Measurements from ENCODE around the gene IPMK. TPM values are rescaled to one million over a fixed set of nuclear protein-coding genes. Genes with fewer than 3 reads are reported as not detected.
A peak's percentile ranks its signal among the peaks of the same experiment; 100 is the strongest.
"Not testable (repeated sequence)": the region's sequence is repeated elsewhere in the genome, so short reads cannot be mapped to it uniquely, and the experiment has no call there.

Gene IPMK
- total RNA-seq, 1 experiment from 2014 or later: 15.8 TPM

GRCh38 chr10:58256013-58256780 is 11.5 kb downstream of the IPMK start:
- not testable (repeated sequence) for DNase-seq; H3K4me3 ChIP-seq (ENCODE audit: insufficient read depth, low read depth, low read length); H3K36me3 ChIP-seq (replicated peaks; ENCODE audit: control insufficient read depth, insufficient read depth, low read length); H3K27me3 ChIP-seq (ENCODE audit: control insufficient read depth, insufficient read depth, low read length)

- Histone ChIP-seq H3K27me3 (ENCODE audit: control insufficient read depth, insufficient read depth, low read length) (no peaks in the 10 kb centered on the region), H3K4me3 (ENCODE audit: insufficient read depth, low read depth, low read length) (no peak overlapping the region)
- DNase-seq: no peak
Measured at GRCh38 chr10:58254644-58255043, 13.1 kb downstream of the IPMK start.

GRCh38 chr10:58253184-58253583 is 14.5 kb downstream of the IPMK start:
- Histone ChIP-seq H3K4me3 (ENCODE audit: insufficient read depth, low read depth, low read length) (no peak overlapping the region), H3K27me3 (ENCODE audit: control insufficient read depth, insufficient read depth, low read length) (no peaks in the 10 kb centered on the region), H3K36me3 (replicated peaks; ENCODE audit: control insufficient read depth, insufficient read depth, low read length) (no peaks in the 10 kb centered on the region; the same call in 1 of the 2 replicates)
- no peak for DNase-seq

More at GRCh38 chr10:58254644-58255043, 13.1 kb downstream of the IPMK start:
- no peaks in the 10 kb centered on the region; the same call in 1 of the 2 replicates for H3K36me3 ChIP-seq (replicated peaks; ENCODE audit: control insufficient read depth, insufficient read depth, low read length)

GRCh38 chr10:58244666-58245065 is 23.0 kb downstream of the IPMK start:
- not testable (repeated sequence) for H3K4me3 ChIP-seq (ENCODE audit: insufficient read depth, low read depth, low read length); H3K36me3 ChIP-seq (replicated peaks; ENCODE audit: control insufficient read depth, insufficient read depth, low read length); DNase-seq; H3K27me3 ChIP-seq (ENCODE audit: control insufficient read depth, insufficient read depth, low read length)

- not testable (repeated sequence) for H3K36me3 ChIP-seq (replicated peaks; ENCODE audit: control insufficient read depth, insufficient read depth, low read length); H3K27me3 ChIP-seq (ENCODE audit: control insufficient read depth, insufficient read depth, low read length); DNase-seq; H3K4me3 ChIP-seq (ENCODE audit: insufficient read depth, low read depth, low read length)
Measured at GRCh38 chr10:58244242-58244641, 23.5 kb downstream of the IPMK start.

- not testable (repeated sequence) for DNase-seq; H3K27me3 ChIP-seq (ENCODE audit: control insufficient read depth, insufficient read depth, low read length); H3K4me3 ChIP-seq (ENCODE audit: insufficient read depth, low read depth, low read length); H3K36me3 ChIP-seq (replicated peaks; ENCODE audit: control insufficient read depth, insufficient read depth, low read length)
Measured at GRCh38 chr10:58243801-58244200, 23.9 kb downstream of the IPMK start.

- DNase-seq: no peak
- Histone ChIP-seq H3K4me3 (ENCODE audit: insufficient read depth, low read depth, low read length) (no peak overlapping the region), H3K36me3 (replicated peaks; ENCODE audit: control insufficient read depth, insufficient read depth, low read length) (no peaks in the 10 kb centered on the region), H3K27me3 (ENCODE audit: control insufficient read depth, insufficient read depth, low read length) (no peaks in the 10 kb centered on the region)
Measured at GRCh38 chr10:58243269-58243668, 24.4 kb downstream of the IPMK start.

- H3K4me3 ChIP-seq (ENCODE audit: insufficient read depth, low read depth, low read length): no peak overlapping the region
- H3K27me3 ChIP-seq (ENCODE audit: control insufficient read depth, insufficient read depth, low read length): no peaks in the 10 kb centered on the region
- no peak for DNase-seq
- H3K36me3 ChIP-seq (replicated peaks; ENCODE audit: control insufficient read depth, insufficient read depth, low read length): no peaks in the 10 kb centered on the region
Measured at GRCh38 chr10:58241346-58241745, 26.3 kb downstream of the IPMK start.

GRCh38 chr10:58240531-58240930 is 27.2 kb downstream of the IPMK start:
- DNase-seq: no peak
- Histone ChIP-seq H3K4me3 (ENCODE audit: insufficient read depth, low read depth, low read length) (no peak overlapping the region), H3K36me3 (replicated peaks; ENCODE audit: control insufficient read depth, insufficient read depth, low read length) (peaks cover 2% of the 10 kb centered on the region; the same call in 1 of the 2 replicates), H3K27me3 (ENCODE audit: control insufficient read depth, insufficient read depth, low read length) (no peaks in the 10 kb centered on the region)

GRCh38 chr10:58239561-58240169 is 28.0 kb downstream of the IPMK start:
- H3K36me3 ChIP-seq (replicated peaks; ENCODE audit: control insufficient read depth, insufficient read depth, low read length): peaks cover 2% of the 10 kb centered on the region; the same call in 1 of the 2 replicates
- peak; percentile 14 for DNase-seq
- H3K27me3 ChIP-seq (ENCODE audit: control insufficient read depth, insufficient read depth, low read length): no peaks in the 10 kb centered on the region
- no peak overlapping the region for H3K4me3 ChIP-seq (ENCODE audit: insufficient read depth, low read depth, low read length)

GRCh38 chr10:58237014-58237834 is 30.5 kb downstream of the IPMK start:
- no peak for DNase-seq

GRCh38 chr10:58229856-58230255 is 37.8 kb downstream of the IPMK start:
- DNase-seq; H3K4me3 ChIP-seq (ENCODE audit: insufficient read depth, low read depth, low read length); H3K36me3 ChIP-seq (replicated peaks; ENCODE audit: control insufficient read depth, insufficient read depth, low read length); H3K27me3 ChIP-seq (ENCODE audit: control insufficient read depth, insufficient read depth, low read length): not testable (repeated sequence)

More at GRCh38 chr10:58237014-58237834, 30.5 kb downstream of the IPMK start:
- no peaks in the 10 kb centered on the region for H3K27me3 ChIP-seq (ENCODE audit: control insufficient read depth, insufficient read depth, low read length)
- peaks cover 2% of the 10 kb centered on the region; the same call in 1 of the 2 replicates for H3K36me3 ChIP-seq (replicated peaks; ENCODE audit: control insufficient read depth, insufficient read depth, low read length)
- no peak overlapping the region for H3K4me3 ChIP-seq (ENCODE audit: insufficient read depth, low read depth, low read length)

GRCh38 chr10:58225654-58226053 is 42.0 kb downstream of the IPMK start:
- Histone ChIP-seq H3K4me3 (ENCODE audit: insufficient read depth, low read depth, low read length) (no peak overlapping the region), H3K36me3 (replicated peaks; ENCODE audit: control insufficient read depth, insufficient read depth, low read length) (no peaks in the 10 kb centered on the region), H3K27me3 (ENCODE audit: control insufficient read depth, insufficient read depth, low read length) (no peaks in the 10 kb centered on the region)
- no peak for DNase-seq

GRCh38 chr10:58220769-58221451 is 46.8 kb downstream of the IPMK start:
- H3K27me3 ChIP-seq (ENCODE audit: control insufficient read depth, insufficient read depth, low read length): no peaks in the 10 kb centered on the region
- no peaks in the 10 kb centered on the region for H3K36me3 ChIP-seq (replicated peaks; ENCODE audit: control insufficient read depth, insufficient read depth, low read length)
- H3K4me3 ChIP-seq (ENCODE audit: insufficient read depth, low read depth, low read length): no peak overlapping the region
- DNase-seq: no peak

Data from H7 (cell line).